Fibroblast of lung (primary cell): ENCODE results near the gene CSH2. TPM values are rescaled to one million over a fixed set of nuclear protein-coding genes. Genes with fewer than 3 reads are reported as not detected.

Experiments used
- DNase-seq, 2 donors: peaks; one replicate each; pipeline versions ENCODE4 v3.0.0 to v3.0.0-alpha.2; 2010; ENCODE audit warnings: low read depth in 2 of 2
- H2AFZ ChIP-seq: 2 replicates; pipeline ENCODE4 v1.5.1; 2012; ENCODE audit warnings: low read length, control low read depth, inconsistent platforms
- H3K27ac ChIP-seq: 2 replicates; pipeline ENCODE4 v1.5.1; 2011; ENCODE audit warnings: low read length, control low read depth; ENCODE audit not compliant: insufficient read depth
- H3K27me3 ChIP-seq: 2 replicates; pipeline ENCODE4 v1.5.1; 2011; ENCODE audit warnings: mild to moderate bottlenecking, low read length; ENCODE audit not compliant: control insufficient read depth, insufficient read depth
- H3K36me3 ChIP-seq: 2 replicates; pipeline ENCODE4 v1.5.1; 2011; ENCODE audit warnings: low read length; ENCODE audit not compliant: control insufficient read depth, insufficient read depth
- H3K4me1 ChIP-seq: 2 replicates; pipeline ENCODE4 v1.5.1; 2011; ENCODE audit warnings: low read length; ENCODE audit not compliant: control insufficient read depth, insufficient read depth; ENCODE audit errors: extremely low read depth
- H3K4me2 ChIP-seq: 2 replicates; pipeline ENCODE4 v1.5.1; 2011; ENCODE audit warnings: low read length, control low read depth; ENCODE audit not compliant: insufficient read depth; ENCODE audit errors: extremely low read depth
- H3K4me3 ChIP-seq, 4 experiments: fragments of 200-600 bp in 1 of 4; sonication (generic) in 1 of 4; replicated peaks in 1 of 4; 2 replicates each; pipeline ENCODE4 v1.5.1; 2011 to 2016; ENCODE audit warnings: low read length in 4 of 4, low read depth in 3 of 4, mild to moderate bottlenecking in 3 of 4, control low read depth in 2 of 4, inconsistent platforms in 1 of 4, mixed read lengths in 1 of 4; ENCODE audit not compliant: insufficient read depth in 1 of 4; ENCODE audit errors: control extremely low read depth in 1 of 4
- H3K79me2 ChIP-seq: 2 replicates; pipeline ENCODE4 v1.5.1; 2012; ENCODE audit warnings: mild to moderate bottlenecking, low read length, inconsistent platforms; ENCODE audit not compliant: control insufficient read depth, insufficient read depth
- H3K9ac ChIP-seq: 2 replicates; pipeline ENCODE4 v1.5.1; 2011; ENCODE audit warnings: mild to moderate bottlenecking, low read length, control low read depth; ENCODE audit not compliant: insufficient read depth
- H3K9me3 ChIP-seq: 2 replicates; pipeline ENCODE4 v1.5.1; 2012; ENCODE audit warnings: low read depth, low read length; ENCODE audit not compliant: control insufficient read depth, insufficient read depth
- H4K20me1 ChIP-seq: 2 replicates; pipeline ENCODE4 v1.5.1; 2011; ENCODE audit warnings: low read length; ENCODE audit not compliant: control insufficient read depth, insufficient read depth; ENCODE audit errors: extremely low read depth
- EZH2 ChIP-seq: IDR thresholded peaks from 2 replicates; pipeline ENCODE4 v1.5.1; 2012; ENCODE audit warnings: low read length, control low read depth, mild to moderate bottlenecking; ENCODE audit errors: missing control alignments
- polyA plus RNA-seq, 2 donors: library from polyadenylated mRNA; depleted of rRNA in 1 of 2; stranded (reverse) in 1 of 2; unstranded in 1 of 2; fragments of >200 nt; gene quantifications; 2 replicates each; pipeline ENCODE4 v1.2.1, GENCODE V29; 2011 to 2012; ENCODE audit warnings: missing spikeins in 1 of 2
- total RNA-seq: library from RNA; depleted of rRNA; stranded (reverse); fragments of >200 nt; gene quantifications from 2 replicates; pipeline ENCODE4 v1.2.1, GENCODE V29; 2014
- TF ChIP-seq, protein P1 (sequence below), 2 donors: IDR thresholded peaks in 1 of 2; conservative IDR thresholded peaks in 1 of 2; 1 replicate in 1 of 2; 2 replicates in 1 of 2; pipeline ENCODE4 v1.5.1; 2011 to 2012; ENCODE audit warnings: low read length in 2 of 2, control low read depth in 1 of 2, inconsistent platforms in 1 of 2, low read depth in 1 of 2, mild to moderate bottlenecking in 1 of 2

The CSH2 gene
- total and polyA plus RNA-seq, 2 donors (not counting 1 experiment from before 2014, with no cell fraction given): not detected

DNA sequence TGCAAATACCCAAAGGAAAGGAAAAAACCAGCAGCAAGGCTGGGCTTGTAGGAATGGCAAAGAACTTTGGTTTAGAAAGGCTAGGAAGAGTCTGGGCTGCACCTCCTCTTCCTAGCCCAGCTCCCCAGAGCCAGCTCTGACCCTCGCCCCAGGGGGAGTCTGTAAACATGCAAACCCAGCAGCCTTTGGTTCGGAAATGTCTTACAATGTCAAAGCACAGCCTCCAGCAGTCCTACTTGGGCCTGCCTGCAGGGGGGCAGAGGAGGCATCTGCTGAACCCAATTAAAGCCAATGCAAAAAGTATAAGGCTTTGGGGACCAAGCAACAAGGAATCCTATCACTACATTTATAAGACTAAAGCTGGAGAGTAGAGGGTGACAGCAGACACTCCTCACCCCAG, 41.0 kb downstream of the CSH2 start:
- Histone ChIP-seq H3K9me3 (no peaks in the 10 kb centered on the region), H3K79me2 (peaks cover 35% of the 10 kb centered on the region), H3K27ac (no peak overlapping the region), H3K9ac (no peak overlapping the region), H3K4me1 (peaks cover 2% of the 10 kb centered on the region), H3K27me3 (no peaks in the 10 kb centered on the region), H2AFZ (no peak overlapping the region), H3K4me2 (no peak overlapping the region), H4K20me1 (no peaks in the 10 kb centered on the region), H3K36me3 (peaks cover 40% of the 10 kb centered on the region), H3K4me3 (no peak overlapping the region)
- TF ChIP-seq, protein P1, sequence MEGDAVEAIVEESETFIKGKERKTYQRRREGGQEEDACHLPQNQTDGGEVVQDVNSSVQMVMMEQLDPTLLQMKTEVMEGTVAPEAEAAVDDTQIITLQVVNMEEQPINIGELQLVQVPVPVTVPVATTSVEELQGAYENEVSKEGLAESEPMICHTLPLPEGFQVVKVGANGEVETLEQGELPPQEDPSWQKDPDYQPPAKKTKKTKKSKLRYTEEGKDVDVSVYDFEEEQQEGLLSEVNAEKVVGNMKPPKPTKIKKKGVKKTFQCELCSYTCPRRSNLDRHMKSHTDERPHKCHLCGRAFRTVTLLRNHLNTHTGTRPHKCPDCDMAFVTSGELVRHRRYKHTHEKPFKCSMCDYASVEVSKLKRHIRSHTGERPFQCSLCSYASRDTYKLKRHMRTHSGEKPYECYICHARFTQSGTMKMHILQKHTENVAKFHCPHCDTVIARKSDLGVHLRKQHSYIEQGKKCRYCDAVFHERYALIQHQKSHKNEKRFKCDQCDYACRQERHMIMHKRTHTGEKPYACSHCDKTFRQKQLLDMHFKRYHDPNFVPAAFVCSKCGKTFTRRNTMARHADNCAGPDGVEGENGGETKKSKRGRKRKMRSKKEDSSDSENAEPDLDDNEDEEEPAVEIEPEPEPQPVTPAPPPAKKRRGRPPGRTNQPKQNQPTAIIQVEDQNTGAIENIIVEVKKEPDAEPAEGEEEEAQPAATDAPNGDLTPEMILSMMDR (conservative IDR thresholded peaks at IDR 0.05 in 1 of 2, IDR thresholded peaks at IDR 0.05 in 1 of 2; ENCODE audit: low read depth in 1 of 2, low read length in 2 of 2): no peak
- TF ChIP-seq EZH2: no peak
- DNase-seq: no peak

DNA sequence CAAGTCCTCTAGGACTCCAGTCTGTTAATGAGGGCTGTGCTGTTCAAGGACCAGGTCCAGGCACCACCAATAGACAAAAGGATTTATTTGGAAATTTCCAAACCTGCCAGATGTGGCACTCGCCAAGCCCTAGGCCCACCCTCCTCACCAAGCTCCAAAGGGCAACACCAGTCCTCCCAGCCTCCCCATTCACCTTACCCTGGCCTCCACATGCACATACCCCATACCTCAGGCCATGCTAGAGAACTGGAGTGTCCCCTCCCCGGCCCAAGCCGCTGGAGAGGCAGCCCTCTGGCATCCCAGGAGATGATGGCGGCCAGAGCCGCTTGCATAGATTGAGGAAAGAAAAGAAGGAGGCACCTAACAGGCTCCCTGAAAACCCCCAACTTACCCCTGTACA, 41.5 kb downstream of the CSH2 start:
- H2AFZ ChIP-seq: no peak overlapping the region
- H3K27ac ChIP-seq: no peak overlapping the region
- H3K79me2 ChIP-seq: peaks cover 31% of the 10 kb centered on the region
- H3K36me3 ChIP-seq: peaks cover 40% of the 10 kb centered on the region
- H3K4me1 ChIP-seq: peaks cover 2% of the 10 kb centered on the region
- no peaks in the 10 kb centered on the region for H3K27me3 ChIP-seq
- no peak overlapping the region for H3K9ac ChIP-seq
- TF ChIP-seq EZH2: no peak
- TF ChIP-seq, protein P1 (conservative IDR thresholded peaks at IDR 0.05 in 1 of 2, IDR thresholded peaks at IDR 0.05 in 1 of 2; ENCODE audit: low read depth in 1 of 2, low read length in 2 of 2): no peak
- H3K4me2 ChIP-seq: no peak overlapping the region
- no peak for DNase-seq
- no peaks in the 10 kb centered on the region for H4K20me1 ChIP-seq
- H3K4me3 ChIP-seq: no peak overlapping the region
- no peaks in the 10 kb centered on the region for H3K9me3 ChIP-seq

DNA sequence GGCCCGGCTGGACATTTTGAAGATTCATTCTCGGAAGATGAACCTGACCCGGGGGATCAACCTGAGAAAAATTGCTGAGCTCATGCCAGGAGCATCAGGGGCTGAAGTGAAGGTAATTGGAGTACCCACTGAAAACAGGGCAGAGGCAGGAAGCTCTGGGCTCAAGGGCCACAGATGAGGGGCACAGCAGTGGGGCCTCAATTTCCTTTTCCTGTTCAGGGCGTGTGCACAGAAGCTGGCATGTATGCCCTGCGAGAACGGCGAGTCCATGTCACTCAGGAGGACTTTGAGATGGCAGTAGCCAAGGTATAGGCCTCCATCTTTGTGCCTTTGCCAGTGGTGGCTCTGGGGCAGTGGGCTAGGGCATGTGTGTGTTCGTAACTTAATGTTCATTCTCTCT, 42.0 kb downstream of the CSH2 start:
- H3K27me3 ChIP-seq: no peaks in the 10 kb centered on the region
- no peaks in the 10 kb centered on the region for H4K20me1 ChIP-seq
- DNase-seq: no peak
- H3K36me3 ChIP-seq: peaks cover 39% of the 10 kb centered on the region
- H2AFZ ChIP-seq: no peak overlapping the region
- TF ChIP-seq, protein P1 (conservative IDR thresholded peaks at IDR 0.05 in 1 of 2, IDR thresholded peaks at IDR 0.05 in 1 of 2; ENCODE audit: low read depth in 1 of 2, low read length in 2 of 2): no peak
- TF ChIP-seq EZH2: no peak
- H3K27ac ChIP-seq: no peak overlapping the region
- H3K9ac ChIP-seq: no peak overlapping the region
- no peak overlapping the region for H3K4me2 ChIP-seq
- no peaks in the 10 kb centered on the region for H3K9me3 ChIP-seq
- H3K79me2 ChIP-seq: peaks cover 30% of the 10 kb centered on the region
- peaks cover 2% of the 10 kb centered on the region for H3K4me1 ChIP-seq
- H3K4me3 ChIP-seq: no peak overlapping the region
